GM21737 (cell line): ENCODE results near the gene TNRC6B.
"Not testable (repeated sequence)": the region's sequence is repeated elsewhere in the genome, so short reads cannot be mapped to it uniquely, and the experiment has no call there.

Experiments
- ATAC-seq: cut with Tn5 transposase; IDR thresholded peaks from one replicate; pipeline ENCODE4 v1.9.1; 2021; ENCODE audit warnings: mild to moderate bottlenecking, moderate library complexity; ENCODE audit not compliant: unreplicated experiment

TNRC6B gene

DNA sequence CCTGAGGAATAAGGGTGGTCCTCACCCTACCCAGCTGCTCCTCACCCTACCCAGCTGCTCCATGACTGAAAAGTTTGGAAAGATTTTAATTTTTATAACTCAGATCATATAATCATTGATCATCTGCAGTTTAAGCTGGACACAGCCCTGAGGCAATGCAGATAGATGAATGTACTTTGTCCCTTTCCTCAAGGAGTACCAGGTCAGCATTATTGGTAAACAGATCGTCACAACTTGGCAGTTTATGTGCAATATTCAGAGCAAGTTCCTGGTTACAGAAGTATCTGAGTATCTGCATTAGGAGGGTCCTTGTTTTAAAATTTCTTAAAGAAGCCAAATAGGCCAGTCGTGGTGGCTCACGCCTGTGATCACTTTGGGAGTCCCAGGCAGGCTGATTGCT is 3.6 kb downstream of the TNRC6B start:
- no peak for ATAC-seq

DNA sequence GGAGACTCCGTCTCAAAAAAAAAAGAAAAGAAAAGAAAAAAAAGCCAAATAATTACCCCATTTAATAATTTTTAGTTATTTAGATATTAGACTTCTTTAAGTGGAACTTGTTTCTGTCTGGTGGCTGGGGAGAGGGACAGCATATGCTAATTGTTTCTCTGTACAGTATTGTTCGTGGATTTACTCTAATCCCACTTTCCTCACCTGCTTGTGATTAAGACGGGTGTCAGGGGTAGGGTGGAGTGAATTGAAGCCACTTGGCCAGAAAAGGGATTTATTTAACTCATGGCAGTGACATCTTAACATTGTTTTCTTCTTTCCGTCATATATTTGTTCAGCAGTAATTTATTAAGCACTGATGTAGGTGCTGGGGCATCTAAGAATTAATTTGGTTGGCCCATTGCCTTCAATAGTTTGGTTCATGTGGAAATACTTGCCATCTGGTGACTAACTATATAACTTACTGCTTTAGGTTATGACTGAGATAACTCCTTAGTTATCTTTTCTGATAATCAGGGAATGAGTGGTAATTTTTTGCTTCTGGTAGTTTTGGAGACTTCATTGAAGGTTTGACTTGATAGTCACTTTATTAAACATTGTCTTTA is 4.6 kb downstream of the TNRC6B start:
- ATAC-seq: no peak

DNA sequence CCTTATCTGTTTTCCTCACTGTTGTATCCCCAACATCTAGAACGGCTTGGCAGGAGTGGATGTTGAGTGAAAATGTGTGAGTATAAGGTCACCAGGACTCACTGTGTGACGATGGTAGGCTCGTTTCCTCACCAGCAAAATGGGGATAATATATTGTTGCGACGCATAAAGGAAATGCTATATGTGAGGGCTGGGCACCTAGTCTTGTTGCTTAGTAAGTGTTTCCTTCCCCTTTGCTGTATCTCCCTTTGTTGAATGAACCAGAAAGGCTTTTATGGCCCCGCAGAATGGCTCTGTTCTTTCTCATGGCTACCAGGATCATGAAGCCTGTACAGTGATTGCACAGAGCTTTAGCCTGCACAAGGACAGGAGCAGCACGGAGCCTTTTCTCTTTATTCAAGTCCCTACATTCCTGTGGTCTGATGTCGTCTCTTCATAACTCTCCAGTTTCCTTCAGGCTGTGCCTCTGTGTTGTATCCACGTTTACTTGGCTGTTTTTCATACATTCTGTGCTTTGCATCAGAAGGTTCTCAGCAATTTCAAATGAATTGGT is 5.4 kb downstream of the TNRC6B start:
- no peak for ATAC-seq

DNA sequence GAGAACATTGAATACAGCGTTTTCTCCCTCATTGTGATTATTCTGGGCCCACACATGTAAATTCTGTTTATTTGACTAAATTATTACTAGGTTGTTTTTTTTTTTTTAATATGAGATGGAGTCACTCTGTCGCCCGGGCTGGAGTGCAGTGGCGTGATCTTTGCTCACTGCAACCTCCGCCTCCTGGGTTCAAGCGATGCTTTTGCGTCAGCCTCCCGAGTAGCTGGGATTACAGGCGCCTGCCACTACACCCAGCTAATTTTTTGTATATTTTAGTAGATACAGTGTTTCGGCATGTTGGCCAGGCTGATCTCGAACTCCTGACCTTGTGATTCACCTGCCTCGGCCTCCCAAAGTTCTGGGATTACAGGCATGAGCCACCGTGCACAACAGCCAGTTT is 5.9 kb downstream of the TNRC6B start:
- ATAC-seq: not testable (repeated sequence)

DNA sequence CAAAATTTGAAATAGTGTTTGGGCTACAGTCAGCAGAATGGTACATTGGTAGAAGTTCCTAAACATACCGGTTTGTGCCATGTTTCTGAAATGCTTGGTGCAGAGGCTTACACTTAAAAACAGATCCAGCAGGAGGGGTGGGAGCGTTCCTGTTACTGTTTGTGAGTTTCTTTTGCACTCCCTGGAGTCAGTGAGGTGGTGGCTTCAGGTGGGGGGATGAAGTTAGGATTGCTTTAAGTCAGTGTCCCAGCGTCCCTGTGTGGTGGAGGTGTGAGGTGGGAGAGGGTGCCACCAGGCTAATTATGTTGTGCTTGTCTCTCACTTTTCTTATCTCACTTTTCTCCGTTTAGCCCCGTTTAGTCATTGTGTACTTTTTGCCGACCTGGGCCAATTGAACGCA is 9.7 kb downstream of the TNRC6B start:
- ATAC-seq: no peak

DNA sequence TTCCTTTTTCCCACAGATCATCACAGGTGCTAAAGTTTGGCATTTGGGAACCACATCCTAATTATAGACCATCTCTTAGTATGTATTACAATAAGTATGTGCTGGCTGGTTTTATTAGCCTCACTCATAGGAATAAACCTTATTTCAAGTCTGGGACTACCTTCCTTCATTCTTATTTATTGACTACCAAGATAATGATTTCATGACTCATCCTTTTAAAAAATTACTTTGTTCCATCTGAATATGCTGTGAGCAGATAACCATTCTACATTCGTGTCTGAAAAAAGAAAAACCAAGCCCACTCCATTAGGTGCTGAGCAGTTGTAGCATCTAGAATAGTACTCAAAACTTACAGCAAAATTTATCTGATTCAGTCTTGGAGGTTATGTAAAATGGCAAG is 12.3 kb downstream of the TNRC6B start:
- ATAC-seq: no peak

DNA sequence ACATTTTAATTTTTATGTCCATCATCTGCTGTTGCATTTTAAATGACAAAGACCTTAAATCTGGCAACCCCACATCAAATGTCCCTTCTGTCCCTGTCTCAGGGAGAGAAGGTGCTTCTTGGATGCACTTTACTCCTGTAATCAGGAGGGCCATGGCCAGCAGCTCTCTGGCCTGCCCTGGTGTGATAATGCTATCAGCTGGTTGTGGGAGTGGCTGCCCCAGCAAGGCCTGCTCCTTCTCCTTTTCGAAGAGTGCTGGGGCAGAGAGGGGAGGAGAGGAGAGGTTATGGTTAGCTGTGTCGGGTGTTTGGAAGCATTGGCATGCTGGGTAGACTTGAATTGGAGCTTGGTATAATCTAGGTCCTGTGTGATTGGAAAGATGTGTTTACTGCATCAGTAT is 12.8 kb downstream of the TNRC6B start:
- no peak for ATAC-seq

DNA sequence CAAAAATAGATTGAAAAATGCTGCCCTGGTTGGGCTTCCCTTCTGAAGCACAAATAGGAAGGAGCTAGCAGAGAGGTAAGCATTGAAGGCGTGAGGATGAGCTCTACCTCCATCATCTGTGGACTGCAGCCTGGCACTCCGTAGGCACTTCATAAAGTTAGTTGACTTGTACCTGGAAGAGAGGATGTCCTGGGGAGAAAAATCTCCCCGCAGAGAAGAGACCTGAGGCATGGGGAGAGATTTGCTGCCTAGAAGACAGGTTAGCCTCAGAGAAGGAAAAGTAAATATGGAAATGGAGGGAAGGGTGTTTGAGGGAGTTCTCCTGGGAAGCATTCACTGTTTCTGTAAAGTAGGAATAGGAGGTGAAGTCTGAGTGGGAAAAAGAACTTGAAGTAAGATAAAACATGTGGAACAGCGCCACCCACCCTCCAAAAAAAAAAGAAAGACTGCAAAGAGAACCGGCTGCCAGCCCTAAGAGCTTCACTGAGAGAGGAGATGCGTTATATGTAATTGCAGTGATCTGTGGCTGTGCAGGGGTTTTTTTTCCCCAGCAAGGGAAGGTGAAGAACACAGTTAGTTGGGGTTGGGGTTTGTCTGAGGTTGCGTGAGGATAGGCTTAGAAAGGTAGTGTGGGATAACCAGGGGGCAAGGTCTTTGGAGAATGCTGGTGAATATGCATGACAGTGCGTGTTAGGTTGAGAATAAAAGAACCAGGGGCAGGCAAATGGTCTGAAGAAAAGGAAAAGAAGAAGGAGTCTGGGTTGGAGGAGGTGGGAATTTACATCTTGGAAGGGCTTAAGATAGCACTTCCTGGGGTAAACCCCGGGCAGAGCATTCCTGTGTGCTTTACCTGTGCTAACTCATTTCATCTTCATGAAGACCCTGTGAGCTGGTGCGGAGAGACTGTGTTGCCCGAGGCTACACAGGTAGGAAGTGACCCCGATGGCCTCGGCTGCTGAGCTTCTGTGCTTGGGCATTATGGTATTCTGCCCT is 16.0 kb downstream of the TNRC6B start:
- ATAC-seq: no peak

DNA sequence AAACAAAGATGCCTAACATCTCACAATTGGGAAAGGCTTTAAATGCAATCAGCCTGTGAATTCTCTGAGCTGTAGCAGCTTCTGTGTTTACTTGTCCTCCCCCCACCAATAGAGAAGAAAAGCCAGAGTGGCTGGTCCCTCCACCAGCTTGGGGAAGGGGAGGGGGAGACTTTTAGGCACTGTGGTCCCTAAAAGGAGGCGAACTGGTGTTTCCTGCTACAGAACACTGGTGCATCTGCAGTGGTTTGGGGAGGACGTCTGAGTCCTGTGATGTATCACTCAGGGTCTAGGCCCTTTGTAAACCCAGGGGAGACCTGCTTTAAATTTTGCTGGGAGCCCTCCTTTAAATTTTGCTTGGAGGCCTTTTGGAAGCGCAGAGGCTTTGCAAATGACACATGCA is 16.9 kb downstream of the TNRC6B start:
- no peak for ATAC-seq

DNA sequence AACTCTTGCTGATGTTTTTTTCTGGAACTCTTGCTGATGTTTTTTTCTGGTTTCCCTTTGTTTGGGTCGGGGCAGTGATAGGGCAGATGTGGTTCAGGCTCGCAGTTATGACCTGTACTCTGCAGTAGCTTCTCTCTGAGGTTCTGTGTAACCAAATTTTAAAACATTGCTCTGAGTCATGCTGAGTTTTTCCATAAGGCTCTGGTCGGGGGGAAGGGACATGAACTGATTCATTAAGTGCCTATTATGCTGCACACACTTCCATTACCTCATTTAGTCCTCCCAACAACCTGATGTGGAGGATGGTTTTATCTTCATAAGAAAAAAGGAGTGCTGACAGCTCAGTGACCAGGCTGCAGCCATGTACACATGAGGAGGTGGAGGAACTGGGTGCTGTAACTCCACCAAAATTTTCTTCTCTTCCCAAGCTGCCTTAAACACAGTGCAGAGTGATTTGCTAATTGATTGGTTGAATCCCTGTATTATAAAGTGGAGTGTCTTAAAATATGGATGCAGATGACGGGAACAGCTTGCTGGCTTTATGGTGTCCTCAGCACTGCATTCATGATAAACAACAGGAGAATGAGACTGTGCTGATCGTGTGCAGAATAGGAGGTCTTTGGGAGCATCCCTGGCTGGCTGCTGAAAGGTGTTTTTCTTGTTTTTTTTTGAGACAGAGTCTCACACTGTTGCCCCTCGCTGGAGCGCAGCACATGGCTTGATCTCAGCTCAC is 19.1 kb downstream of the TNRC6B start:
- ATAC-seq: no peak

DNA sequence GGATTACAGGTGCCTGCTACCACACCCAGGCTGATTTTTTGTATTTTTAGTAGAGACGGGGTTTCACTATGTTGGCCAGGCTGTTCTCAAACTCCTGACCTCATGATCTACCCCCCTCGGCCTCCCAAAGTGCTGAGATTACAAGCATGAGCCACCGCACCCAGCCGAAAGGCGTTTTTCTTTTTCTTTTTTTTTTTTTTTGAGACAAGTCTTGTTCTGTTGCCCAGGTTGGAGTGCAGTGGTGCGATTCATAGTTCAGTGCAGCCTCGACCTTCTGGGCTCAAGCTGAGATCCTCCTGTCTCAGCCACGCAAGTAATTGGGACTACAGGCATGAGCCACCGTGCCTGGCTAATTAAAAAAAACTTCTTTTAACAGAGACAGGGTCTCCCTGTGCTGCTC is 19.7 kb downstream of the TNRC6B start:
- ATAC-seq: not testable (repeated sequence)

DNA sequence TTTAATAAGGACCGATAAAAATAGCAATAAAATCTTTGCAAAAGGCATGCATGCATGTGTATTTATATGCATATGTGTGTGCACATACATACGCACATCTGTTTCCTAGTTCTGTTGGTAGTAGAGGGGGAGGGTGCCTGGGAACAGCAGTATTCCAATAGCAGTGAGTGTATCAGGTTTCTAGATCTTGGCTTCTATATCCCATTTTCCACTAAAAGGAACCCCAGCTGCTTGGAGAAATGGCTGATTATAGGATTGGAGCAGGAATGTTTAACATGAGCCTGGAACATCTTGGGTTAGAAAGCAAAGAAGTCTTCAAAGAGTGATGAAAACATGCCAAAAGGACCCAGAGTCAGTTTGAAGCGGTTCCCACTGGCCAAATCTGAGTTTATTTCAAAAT is 21.0 kb downstream of the TNRC6B start:
- no peak for ATAC-seq

DNA sequence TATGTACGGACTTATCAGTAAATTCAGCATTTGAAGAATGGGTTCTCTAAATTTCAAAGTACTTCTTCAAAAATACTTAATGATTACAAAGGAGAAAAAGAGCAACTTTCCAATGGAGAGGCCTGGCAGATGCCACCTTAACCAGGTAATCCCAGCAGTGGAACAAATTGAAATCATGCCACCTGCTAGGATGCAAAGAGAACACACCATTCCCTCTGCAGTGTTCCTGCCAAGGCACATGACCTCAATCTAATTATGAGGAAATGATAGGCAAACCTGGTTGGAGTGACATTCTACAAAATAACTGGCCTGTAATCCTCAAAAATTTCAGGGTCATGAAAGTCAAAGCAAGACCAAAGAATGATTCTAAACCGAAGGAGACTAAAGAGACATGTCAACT is 21.5 kb downstream of the TNRC6B start:
- no peak for ATAC-seq

DNA sequence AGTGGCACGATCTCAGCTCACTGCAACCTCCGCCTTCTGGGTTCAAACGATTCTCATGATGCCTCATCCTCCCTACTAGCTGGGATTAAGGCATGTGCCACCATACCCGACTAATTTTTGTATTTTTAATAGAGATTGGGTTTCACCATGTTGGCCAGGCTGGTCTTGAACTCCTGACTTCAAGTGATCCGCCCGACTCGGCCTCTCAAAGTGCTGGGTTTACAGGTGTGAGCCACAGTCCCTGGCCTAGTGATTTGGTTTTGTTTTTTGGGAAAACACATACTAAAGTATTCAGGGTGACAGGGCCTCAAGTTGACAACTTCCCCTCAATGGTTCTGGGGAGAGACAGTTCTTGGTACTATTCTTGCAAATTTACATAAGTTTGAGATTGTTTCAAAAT is 22.1 kb downstream of the TNRC6B start:
- no peak for ATAC-seq

DNA sequence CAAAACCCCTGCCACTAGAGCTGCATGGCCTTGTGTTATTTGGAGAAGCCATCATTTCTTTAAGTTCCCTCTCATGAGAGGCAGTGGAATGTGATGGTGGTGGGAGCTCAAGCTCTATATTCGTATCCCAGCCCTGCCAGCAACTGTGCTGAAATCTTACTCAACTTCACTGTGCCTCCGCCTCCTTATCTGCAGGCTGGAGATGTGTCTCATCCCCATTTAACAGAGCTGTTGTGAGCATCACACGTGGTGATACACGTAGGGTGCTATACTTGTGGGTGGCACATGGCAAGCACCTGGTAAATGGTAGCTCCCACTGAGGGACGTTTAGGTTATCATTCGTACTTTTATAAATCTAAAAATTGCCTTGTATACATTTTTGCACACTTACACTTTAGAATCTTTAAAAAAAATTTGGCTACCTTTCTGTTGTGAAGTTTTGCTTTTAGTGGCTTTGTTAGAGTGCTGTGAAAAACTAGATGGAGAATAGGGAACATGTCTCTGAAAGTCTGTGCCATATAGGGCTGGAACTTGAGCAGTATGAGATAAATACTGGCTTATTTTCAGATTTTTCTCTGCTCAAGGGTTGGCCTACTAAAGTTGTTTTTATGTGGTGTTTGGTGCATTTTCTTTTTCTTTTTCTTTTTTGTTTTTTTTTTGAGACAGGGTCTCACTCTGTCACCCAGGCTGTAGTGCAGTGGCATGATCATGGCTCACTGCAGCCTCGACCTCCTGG is 23.2 kb downstream of the TNRC6B start:
- no peak for ATAC-seq

DNA sequence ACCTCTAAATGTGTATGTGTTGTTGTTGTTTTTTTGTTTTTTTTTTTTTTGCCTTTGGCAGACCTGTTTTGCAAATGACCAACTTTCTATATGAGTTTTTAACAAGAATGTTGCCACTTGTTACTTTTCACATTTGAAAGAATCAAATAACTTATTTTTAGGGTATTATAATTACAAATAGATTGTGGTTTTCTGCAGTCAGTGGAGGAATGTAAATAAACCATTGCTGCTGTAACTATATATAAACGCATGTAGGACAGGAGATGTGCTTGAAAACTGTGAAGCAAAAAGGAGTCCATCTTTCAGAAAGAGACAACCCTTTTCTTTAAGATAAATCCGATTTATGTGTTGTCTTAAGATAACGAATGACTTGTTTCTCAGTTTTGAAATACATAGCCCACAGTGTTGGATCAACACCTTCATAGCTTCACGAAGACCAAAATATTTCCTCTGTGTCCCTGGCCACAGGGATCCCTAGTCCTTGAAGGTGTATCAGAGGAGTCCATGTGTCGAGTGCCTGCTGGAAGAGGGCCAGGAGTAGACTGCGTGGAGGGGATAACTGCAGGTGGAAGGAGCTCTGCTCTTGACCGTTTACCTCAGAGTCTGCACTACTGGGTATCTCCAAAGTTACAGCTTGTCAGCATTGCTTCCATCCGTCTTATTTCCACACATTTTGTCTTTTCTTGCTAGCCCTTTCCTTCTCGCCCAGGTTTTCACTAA is 24.7 kb downstream of the TNRC6B start:
- no peak for ATAC-seq

DNA sequence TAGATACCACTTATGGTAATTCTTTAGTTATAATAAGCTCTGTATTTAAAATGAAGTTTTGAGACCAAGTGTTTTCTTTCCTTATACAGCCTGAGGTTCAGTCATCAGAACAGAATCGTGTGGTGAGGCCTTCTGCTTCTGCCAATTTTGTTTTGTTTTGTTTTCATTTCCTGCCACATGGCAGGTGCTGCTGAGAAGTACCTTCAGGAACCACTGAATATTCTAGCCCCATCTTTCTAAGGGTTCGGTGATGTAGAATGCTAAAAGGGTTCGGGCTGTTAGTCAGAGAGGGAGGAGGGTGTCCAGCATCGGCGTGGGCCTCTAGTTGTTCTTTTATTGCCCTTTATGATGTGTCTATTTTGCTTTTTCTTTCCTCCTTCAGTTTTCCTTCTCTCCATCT is 25.8 kb downstream of the TNRC6B start:
- peak; percentile 76 for ATAC-seq

DNA sequence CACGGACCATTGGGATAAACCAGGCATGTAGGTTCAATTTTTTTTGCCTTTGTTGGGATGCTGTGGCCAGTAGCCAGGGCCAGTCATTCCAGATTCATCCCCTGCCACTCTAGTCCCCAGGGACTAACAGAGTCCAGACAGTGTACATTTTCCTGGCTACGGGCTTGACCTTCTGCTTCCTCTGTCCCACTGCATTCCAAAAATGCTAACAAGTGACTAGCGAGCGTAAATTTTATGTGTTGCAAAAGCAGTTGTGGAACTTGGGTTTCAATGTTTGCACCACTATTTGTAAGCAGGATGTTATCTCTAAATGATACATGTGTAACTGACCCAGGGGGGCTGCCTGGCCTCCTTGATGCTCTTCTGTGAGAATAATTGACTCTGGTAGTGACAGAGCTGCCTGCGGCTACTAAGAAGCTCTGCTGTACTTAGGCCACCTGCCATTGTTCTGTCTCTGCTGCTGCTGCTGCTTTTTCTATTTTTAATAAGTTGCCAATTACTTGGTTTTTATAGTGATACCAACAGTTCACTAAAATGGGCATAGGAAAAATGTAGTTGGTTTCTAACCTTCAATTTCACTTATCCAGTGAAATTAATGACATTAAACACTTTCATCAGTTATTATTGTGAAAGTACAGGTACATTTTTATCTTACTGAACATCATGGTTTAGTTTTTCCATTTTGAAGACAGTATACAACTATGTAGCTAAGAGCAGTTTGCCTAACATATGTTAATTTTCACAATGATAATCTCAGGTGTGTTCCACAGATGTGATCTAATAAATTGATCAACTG is 26.8 kb downstream of the TNRC6B start:
- no peak for ATAC-seq

DNA sequence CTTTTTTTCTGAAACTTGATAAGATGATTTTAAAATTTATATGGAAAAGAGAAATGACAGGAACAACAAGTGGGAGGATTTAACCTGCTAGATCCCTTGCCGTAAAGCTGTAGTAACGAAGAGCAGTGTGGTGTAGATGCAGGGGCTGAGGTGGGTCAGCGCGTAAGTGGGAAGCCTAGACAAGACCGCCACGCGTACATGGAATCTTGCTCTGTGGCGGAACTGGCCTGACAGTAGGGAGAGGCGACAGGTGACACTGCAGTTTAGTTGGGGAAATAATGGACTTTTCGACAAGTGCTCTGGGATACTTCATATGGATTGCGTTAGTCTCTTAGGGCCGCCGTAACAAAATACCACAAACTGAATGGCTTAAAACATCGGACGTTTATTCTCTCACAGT is 28.8 kb downstream of the TNRC6B start:
- no peak for ATAC-seq
